DMS53 (cell line): ENCODE data around the gene CILP2.

Source experiments
- DNase-seq: peaks from one replicate; lab custom pipeline; 2025; lab: John Stamatoyannopoulos, UW

The CILP2 gene

GRCh38 chr19:19528721-19529490, 9.2 kb upstream of the CILP2 start, which contains the start of gene YJEFN3:
Gene YJEFN3 (plus strand): TSS chr19:19528911. CDS start chr19:19528933, 22 bp downstream.
- DNase-seq: no peak

GRCh38 chr19:19529783-19530422, 8.2 kb upstream of the CILP2 start:
- DNase-seq: no peak

GRCh38 chr19:19530423-19530804, 7.7 kb upstream of the CILP2 start:
- DNase-seq: no peak

GRCh38 chr19:19530889-19531288, 7.2 kb upstream of the CILP2 start:
- no peak for DNase-seq

GRCh38 chr19:19531951-19532805, 5.9 kb upstream of the CILP2 start:
- peak; percentile 80 for DNase-seq

GRCh38 chr19:19532806-19533701, 5.0 kb upstream of the CILP2 start:
- DNase-seq: no peak

GRCh38 chr19:19533841-19534240, 4.2 kb upstream of the CILP2 start:
- DNase-seq: no peak

GRCh38 chr19:19534556-19535265, 3.4 kb upstream of the CILP2 start:
- no peak for DNase-seq

- no peak for DNase-seq
Measured at GRCh38 chr19:19535311-19536191, 2.5 kb upstream of the CILP2 start.

GRCh38 chr19:19537075-19538048, 703 bp upstream of the CILP2 start:
- DNase-seq: no peak

- peak; percentile 37 for DNase-seq
Measured at GRCh38 chr19:19538785-19539166, 711 bp downstream of the CILP2 start.

- DNase-seq: no peak
Measured at GRCh38 chr19:19539698-19540063, 1.6 kb downstream of the CILP2 start.

GRCh38 chr19:19540064-19540714, 2.1 kb downstream of the CILP2 start:
- peak; percentile 79 for DNase-seq

- DNase-seq: peak; percentile 92
Measured at GRCh38 chr19:19540715-19541515, 2.9 kb downstream of the CILP2 start.

GRCh38 chr19:19541616-19542015, 3.6 kb downstream of the CILP2 start:
- DNase-seq: no peak

GRCh38 chr19:19542507-19542906, 4.4 kb downstream of the CILP2 start:
- DNase-seq: no peak

- no peak for DNase-seq
Measured at GRCh38 chr19:19543101-19543500, 5.0 kb downstream of the CILP2 start.
